Left ventricle myocardium superior (tissue), 1 donor: ENCODE results near the gene HDAC7. TPM values are rescaled to one million over a fixed set of nuclear protein-coding genes. Genes with fewer than 3 reads are reported as not detected.
"Not testable (repeated sequence)": the region's sequence is repeated elsewhere in the genome, so short reads cannot be mapped to it uniquely, and the experiment has no call there.

Experiments
- ATAC-seq: fragments of 200-7000 bp; cut with Tn5 transposase; one replicate; pipeline ENCODE4 v1.9.1; 2020; ENCODE audit warnings: mild to moderate bottlenecking, moderate library complexity
- DNase-seq: peaks from one replicate; pipeline ENCODE4 v3.0.0-alpha.2; 2020
- intact Hi-C: fragments of 100-400 bp; cut with micrococcal nuclease; formaldehyde crosslinking; loops from one replicate; pipeline ENCODE4 v1.11.0; 2022
- total RNA-seq: library from RNA; stranded (reverse); fragmentation: NEBNext Ultra II Directional; extraction: Animal tissue kit (Norgen Biotek cat#: 25700); gene quantifications from one replicate; pipeline ENCODE4 v1.2.1, GENCODE V29; 2021
- donor health status: DM: no; HTN: yes; CAD: no; lungs with severe emphysema.

Gene HDAC7
- total RNA-seq, 1 donor from 2014 or later: 35.4 TPM

- ATAC-seq (peak; percentile 5), DNase-seq (peak; percentile 62)
- intact Hi-C loops: no loop called here
Measured at GRCh38 chr12:47818467-47819137, 1.1 kb downstream of the HDAC7 start.

GRCh38 chr12:47818007-47818376 is 1.7 kb downstream of the HDAC7 start:
- intact Hi-C loops: no loop called here
- DNase-seq: peak; percentile 15
- ATAC-seq: no peak

DNA sequence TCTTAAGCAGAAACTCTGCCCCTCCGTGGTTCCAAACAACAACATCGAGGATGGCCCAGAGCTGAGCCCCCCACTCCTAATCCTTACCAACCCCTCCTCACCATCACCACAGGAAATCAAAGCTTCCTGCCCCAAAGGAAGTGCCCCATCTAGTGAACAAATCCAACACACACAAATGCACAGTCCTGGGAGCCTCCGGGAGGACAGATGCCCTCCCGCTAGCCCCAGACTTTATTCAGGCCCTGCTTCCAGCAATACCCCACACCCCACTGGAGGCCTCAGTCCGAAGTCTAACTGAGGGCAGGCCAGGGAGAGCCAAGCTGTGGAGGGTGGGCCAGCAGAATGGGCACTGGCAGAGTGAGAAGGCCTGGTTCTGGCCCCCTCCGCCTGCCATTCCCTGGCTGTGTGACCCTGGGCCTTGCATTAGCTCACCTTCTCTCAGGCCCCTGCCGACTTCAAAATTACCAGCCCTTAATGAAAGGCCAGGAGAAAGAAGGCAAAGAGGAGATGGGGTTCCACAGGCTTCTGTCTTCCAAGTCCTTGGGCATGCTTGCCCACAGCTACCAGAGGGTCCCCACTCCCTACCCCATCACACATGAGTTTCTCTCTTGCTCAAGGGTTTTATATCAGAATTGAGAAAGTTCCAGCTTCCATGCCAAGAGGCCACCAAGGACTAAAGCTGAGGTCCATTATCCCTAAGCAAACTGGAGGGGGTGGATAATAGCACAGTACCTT is 2.3 kb downstream of the HDAC7 start:
- no peak for ATAC-seq
- peak; percentile 24 for DNase-seq
- intact Hi-C loops: no loop called here

- ATAC-seq: no peak
- intact Hi-C loops: no loop called here
- peak; percentile 32 for DNase-seq
Measured at GRCh38 chr12:47816403-47817271, 3.1 kb downstream of the HDAC7 start.

DNA sequence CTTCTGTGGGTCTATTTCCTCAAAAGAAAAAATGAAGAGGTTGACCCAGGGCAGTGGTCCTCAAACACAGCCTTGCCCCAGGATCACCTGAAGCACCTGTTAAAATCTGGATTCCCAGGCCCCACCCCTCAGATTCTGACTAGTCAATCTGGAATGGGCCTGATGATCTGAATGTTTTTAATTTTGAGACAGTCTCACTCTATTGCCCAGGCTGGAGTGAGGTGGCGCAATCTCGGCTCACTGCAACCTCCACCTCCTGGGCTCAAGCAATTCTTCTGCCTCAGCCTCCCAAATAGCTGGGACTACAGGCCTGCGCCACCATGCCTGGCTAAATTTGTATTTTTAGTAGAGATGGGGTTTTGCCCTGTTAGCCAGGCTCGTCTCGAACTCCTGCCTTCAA is 4.3 kb downstream of the HDAC7 start:
- DNase-seq: peak; percentile 27
- intact Hi-C loops, ATAC-seq: not testable (repeated sequence)

DNA sequence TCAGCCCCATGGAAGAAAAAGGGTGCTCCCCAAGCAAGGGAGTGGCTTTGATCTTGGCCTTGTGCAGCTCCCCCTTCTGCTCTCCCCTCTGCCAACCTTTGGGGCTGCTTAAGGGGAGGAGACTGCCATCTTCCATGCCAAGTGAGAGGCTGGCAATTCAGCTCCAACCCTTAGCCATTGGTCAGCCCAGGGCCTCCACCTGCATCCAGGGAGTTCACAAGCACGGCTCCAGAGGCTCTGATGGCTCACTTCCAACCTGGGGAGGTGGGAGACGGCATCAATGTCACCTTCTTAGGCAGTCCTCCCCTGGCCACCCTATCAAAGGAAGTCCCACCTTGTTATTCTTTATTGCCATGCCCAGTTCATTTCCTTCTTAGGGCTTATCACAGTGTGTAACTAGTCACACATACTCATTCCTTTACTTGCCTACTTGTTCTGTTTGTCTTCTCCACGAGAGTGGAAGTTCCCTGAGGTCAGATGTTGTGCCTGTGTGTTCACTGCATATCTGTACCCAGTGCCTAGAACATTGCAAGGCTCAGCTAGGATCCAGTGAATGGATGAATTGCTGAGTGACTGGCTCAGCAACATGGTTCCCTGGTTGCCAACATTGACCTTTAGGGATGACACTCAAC is 5.0 kb downstream of the HDAC7 start:
- intact Hi-C loops: no loop called here

GRCh38 chr12:47813511-47814196 is 6.0 kb downstream of the HDAC7 start:
- DNase-seq (peak; percentile 54), ATAC-seq (peak; percentile 5)
- intact Hi-C loops: no loop called here

More for the DNA sequence above, 5.0 kb downstream of the HDAC7 start:
- DNase-seq: peak; percentile 21
- no peak for ATAC-seq

DNA sequence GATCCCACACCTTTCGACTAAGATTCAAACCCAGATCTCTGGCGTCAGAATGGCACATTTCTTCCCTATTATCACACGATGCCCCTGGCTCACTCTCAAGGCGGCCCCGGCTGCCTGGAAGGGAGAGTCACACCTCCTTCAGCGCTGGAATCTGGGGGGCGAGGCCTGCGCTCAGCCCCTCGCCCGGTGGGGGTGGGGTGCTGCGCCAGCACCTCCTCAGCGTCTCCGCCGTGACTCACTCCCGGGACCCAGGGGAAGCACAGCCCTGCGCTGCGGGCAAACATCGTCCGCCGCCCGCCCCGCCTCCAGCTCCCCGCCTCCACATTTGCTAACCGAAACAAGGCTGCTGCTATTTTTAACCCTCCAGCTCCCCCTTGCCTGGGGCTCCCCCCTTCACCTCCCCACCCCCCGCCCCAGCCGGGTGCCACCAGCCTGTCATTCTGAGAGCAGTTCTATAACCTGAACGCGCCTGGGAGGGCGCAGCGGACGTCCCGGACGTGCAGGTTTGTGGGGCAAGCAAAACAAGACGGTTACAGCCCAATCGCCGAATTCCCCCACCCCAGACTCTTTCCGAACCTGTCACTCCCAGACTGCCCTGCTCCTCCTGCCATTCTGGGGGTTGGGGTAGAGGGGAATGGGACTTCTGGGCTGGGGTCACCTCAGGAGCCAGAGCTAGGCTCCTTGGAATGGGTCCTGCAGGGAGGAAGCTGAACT is 6.7 kb downstream of the HDAC7 start:
- intact Hi-C loops: no loop called here
- DNase-seq (peak; percentile 92), ATAC-seq (peak; percentile 78)

DNA sequence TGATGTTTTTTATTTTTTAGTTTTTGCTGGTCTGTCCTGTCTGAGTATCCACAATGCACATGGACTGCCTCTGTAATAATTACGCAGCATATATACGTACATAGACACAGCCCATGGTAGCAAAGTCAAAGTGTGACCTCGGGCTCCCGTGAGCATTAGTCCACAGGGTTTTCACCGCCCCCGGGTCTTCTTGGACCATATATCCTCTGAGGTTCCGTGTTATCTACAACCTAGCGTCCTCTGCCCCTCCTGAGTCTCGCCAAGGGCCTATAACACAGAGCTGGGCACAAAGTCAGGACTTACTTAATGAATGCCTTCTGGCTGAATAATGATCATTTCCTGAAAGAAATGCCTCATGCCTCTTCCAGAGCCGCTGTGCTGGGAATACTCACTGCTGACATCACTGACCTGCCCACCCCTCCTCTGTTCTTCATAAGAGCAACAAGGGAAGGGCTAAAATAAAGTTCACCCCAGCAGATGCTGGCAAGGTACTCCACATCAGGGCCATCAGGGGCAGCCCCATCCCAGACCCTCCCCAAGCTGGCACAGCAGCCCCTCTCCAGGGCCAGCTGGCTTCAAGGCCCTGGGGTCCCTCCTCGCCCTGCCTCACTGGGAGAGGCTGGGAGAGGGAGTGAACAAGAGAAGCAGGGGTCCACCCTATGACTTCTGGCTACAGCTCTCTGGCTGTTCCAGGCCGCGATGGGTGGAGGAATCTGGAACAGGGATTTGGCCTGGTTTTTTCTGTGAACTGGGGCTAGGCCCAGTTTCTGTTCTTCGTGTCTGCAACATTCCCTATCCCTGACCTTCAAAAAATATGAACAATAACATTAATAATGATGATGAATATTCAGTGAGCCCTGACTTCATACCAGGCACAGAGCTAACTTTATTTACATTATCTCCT is 7.9 kb downstream of the HDAC7 start:
- DNase-seq: peak; percentile 76
- intact Hi-C loops: no loop called here
- peak; percentile 54 for ATAC-seq

DNA sequence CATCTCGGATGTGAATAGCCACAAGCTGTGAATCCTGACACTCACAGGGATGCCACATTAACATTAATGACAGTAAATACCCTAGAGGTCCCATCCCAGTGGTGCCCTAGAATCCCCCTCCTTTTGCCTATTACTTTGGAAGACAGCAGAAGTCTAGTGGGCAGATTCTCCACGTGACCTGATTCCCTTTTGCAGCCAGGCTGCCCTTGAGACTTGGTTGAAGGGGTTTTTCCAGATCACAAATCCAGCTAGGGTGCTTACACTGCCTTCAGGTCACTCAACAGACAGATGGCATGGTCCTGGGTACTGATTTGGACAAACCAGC is 8.7 kb downstream of the HDAC7 start:
- ATAC-seq (no peak), DNase-seq (peak; percentile 11)
- intact Hi-C loops: no loop called here

GRCh38 chr12:47809518-47809917 is 10.2 kb downstream of the HDAC7 start:
- DNase-seq: peak; percentile 12
- intact Hi-C loops, ATAC-seq: not testable (repeated sequence)

DNA sequence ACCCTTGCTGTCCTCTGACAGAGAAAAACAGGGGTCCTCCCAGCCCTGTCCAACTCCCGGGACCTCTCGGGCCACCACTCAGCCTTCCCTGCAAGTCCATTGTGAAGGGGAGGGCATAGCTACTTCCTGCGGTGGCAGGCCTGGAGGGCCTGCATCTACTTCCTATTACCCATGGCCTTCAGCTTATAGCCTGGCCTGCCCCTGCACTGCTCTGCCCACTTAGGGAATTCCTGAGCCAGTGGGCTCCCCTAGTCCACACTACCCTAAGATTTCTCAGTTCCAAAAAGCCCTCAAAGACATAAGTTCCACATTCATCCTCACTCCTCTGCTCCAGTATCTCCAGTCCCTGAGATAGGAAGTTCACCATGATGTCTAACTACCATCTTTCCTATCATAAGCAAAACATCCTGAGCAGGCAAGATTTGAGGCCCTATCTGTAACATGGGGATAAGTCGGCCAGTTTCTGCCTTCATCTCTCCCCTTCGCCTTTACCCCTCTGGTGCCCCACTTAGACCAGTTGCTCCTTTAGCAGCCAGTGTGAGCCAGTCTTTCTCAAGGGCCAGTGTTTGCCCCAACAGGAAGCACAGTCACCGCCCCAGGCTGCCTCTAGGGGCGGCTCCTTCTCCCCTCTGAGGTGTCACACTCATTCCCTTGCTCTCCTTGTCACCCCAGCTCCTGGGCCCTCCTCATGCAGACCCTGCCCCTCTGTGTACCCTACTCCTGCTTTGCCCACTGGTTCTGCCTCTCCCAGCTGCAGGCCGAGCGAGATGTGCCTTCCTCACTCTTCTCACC is 10.9 kb downstream of the HDAC7 start:
- ATAC-seq (no peak), DNase-seq (peak; percentile 39)
- intact Hi-C loops: no loop called here

DNA sequence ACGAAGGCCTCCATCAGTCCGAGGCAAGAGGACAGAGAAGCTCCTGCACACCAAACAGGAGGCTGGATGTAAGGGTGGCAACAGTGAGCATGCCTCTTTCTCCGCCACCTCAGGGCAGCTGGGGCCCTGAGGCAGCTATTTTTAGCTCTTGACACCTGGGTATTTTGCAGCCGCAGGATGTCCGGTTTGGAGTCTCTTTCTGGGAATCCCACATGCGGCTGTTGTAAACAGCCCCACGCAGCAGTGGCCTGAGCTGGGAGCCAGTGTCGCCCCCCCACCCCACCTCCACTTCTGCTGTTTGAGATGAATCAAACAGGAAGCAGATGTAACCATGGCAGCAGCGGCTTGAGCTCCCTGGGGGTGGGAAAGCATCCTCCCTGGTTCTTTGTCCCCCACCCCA is 11.7 kb downstream of the HDAC7 start:
- peak; percentile 36 for ATAC-seq
- intact Hi-C loops: no loop called here
- DNase-seq: peak; percentile 68

DNA sequence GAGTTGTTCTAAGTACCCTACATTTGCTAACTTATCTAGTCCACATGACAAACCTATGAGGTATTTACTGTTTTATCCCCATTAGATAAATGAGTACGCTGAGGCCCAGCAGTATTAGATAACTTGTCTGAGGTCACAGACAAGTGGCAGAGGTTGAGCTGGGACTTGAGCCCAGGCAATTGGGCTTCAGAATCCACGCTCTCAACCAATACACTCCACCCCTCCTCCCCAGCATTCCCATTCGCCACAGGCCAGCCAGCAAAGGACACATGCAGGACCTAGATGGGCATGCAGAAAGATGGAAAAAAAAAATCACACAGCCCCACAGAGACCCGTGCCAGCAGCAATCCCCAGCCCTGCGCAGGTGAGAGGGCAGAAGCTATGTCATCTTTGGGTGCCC is 12.4 kb downstream of the HDAC7 start:
- intact Hi-C loops: no loop called here
- ATAC-seq (peak; percentile 63), DNase-seq (peak; percentile 69)

GRCh38 chr12:47805417-47805816 is 14.3 kb downstream of the HDAC7 start:
- ATAC-seq: no peak
- peak; percentile 15 for DNase-seq
- intact Hi-C loops: no loop called here

- intact Hi-C loops: loop anchor here (5.0 kb wide), 1 partner anchor 33 kb away; no protein-coding TSS in a partner anchor
- ATAC-seq (peak; percentile 20), DNase-seq (no peak)
Measured at GRCh38 chr12:47804171-47804570, 15.5 kb downstream of the HDAC7 start.
